ENCODE results near the gene SLC38A10. TPM values are rescaled to one million over a fixed set of nuclear protein-coding genes. Genes with fewer than 3 reads are reported as not detected.
A peak's percentile ranks its signal among the peaks of the same experiment; 100 is the strongest.

SLC38A10 gene
- total RNA-seq, 6 donors from 2014 or later = 90.6 to 208 (median 110) TPM

DNA sequence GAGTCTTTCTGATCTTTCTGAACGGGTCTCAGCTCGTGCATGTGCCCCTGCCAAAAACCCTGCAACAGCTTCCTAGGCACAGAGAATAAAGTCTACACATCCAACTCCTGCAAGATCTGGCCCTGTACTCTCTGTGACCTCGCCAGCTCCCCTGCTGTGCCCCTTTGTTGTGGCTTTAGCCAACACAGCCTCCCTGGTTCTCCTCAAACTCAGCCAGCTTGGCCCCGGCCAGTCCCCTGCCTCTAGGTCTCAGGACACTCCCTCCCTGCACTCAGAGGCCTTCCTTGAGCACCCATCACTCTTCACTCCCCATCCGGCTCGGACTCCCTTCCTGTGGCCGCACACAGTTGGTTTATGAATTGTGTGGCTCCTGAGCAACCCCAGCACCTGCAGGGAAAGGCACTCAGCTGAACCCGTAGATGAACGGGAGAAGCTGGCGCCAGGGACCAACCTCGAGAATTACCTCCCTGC is 73.7 kb downstream of the SLC38A10 start:
- TF ChIP-seq, protein P1, sequence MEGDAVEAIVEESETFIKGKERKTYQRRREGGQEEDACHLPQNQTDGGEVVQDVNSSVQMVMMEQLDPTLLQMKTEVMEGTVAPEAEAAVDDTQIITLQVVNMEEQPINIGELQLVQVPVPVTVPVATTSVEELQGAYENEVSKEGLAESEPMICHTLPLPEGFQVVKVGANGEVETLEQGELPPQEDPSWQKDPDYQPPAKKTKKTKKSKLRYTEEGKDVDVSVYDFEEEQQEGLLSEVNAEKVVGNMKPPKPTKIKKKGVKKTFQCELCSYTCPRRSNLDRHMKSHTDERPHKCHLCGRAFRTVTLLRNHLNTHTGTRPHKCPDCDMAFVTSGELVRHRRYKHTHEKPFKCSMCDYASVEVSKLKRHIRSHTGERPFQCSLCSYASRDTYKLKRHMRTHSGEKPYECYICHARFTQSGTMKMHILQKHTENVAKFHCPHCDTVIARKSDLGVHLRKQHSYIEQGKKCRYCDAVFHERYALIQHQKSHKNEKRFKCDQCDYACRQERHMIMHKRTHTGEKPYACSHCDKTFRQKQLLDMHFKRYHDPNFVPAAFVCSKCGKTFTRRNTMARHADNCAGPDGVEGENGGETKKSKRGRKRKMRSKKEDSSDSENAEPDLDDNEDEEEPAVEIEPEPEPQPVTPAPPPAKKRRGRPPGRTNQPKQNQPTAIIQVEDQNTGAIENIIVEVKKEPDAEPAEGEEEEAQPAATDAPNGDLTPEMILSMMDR (IDR thresholded peaks at IDR 0.05) = no peak
- no peak overlapping the region for H3K27ac ChIP-seq
- H3K4me3 ChIP-seq = no peak overlapping the region
- H3K4me1 ChIP-seq = peaks cover 14 to 26% (median 21%) of the 10 kb centered on the region in 4 donors
- 76 to 87% methylated on average over 11 of the region's 11 CpGs for WGBS, 2 donors
- H3K9me3 ChIP-seq = no peaks in the 10 kb centered on the region
- DNase-seq = no peak
- no peak for ATAC-seq (ENCODE audit: low FRiP score in 2 of 2)
- H3K27me3 ChIP-seq = no peaks in the 10 kb centered on the region
- H3K36me3 ChIP-seq = peaks cover 0 to 8% (median 0%) of the 10 kb centered on the region in 4 donors

DNA sequence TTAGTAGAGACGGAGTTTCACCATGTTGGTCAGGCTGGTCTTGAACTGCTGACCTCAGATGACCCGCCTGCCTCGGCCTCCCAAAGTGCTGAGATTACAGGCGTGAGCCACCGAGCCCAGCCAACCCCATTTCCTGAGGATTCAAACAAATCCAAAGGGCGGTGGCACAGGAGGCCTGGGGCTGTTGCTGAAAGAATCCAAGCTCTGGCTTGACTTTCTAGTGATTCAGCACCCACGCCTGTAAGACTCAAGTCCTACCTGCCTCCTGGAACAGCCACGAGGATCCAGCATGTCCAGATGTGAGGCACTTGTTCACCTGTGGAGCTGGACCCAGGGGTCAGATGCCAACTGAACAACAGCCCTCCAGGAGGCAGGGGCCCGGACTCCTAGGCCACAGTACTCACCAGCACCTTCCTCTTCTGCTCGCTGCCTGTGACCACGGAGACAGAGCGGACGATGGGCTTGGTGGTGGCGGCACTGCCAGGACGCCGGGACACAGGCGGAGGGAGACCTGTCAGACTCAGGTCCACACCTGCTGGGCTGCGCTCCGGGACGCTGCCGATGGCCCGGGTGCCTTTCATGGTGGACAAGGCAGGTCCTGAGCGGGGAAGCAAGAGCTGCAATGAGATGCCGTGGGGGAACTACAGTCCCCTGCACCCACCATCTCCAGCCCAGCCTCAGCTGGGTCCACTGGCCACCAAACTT is 75.5 kb downstream of the SLC38A10 start:
- no peaks in the 10 kb centered on the region for H3K27me3 ChIP-seq
- no peak for ATAC-seq (ENCODE audit: low FRiP score in 2 of 2)
- no peaks in the 10 kb centered on the region for H3K9me3 ChIP-seq
- TF ChIP-seq, protein P1 (IDR thresholded peaks at IDR 0.05) = no peak
- TF ChIP-seq POLR2A (IDR thresholded peaks at IDR 0.05) (no peak), POLR2AphosphoS5 (IDR thresholded peaks at IDR 0.05) (no peak), EP300 (IDR thresholded peaks at IDR 0.05) (no peak)
- DNase-seq = peak in 1 of 2 donors; percentile 79
- peaks cover 14 to 26% (median 21%) of the 10 kb centered on the region in 4 donors for H3K4me1 ChIP-seq
- H3K4me3 ChIP-seq = no peak overlapping the region
- peaks cover 0 to 8% (median 0%) of the 10 kb centered on the region in 4 donors for H3K36me3 ChIP-seq
- H3K27ac ChIP-seq = no peak overlapping the region
- WGBS, 2 donors = 95 to 98% methylated on average over 19 to 23 of the region's 24 CpGs

DNA sequence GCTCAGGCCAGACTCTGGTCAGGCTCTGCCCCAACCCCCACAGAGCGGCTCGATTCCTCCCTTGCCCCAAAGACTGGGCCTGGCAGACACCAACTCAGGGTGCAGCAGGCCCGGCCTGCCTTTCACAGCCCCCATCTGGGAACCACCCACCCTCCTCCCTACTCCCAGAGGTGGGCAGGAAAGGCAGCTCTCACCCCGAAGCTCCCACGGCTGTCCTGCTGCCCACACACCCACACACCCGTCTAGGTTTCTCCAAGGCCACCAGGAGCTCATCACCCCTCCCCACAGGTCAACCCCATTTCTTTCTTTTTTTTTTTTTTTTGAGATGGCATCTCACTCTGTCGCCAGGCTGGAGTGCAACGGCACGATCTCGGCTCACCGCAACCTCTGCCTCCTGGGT is 76.1 kb downstream of the SLC38A10 start:
- peaks cover 0 to 8% (median 0%) of the 10 kb centered on the region in 4 donors for H3K36me3 ChIP-seq
- WGBS, 2 donors = 97 to 98% methylated on average over 9 to 11 of the region's 11 CpGs
- H3K4me3 ChIP-seq = no peak overlapping the region
- TF ChIP-seq POLR2A (IDR thresholded peaks at IDR 0.05) (no peak), POLR2AphosphoS5 (IDR thresholded peaks at IDR 0.05) (no peak), EP300 (IDR thresholded peaks at IDR 0.05) (no peak)
- TF ChIP-seq, protein P1 (IDR thresholded peaks at IDR 0.05) = no peak
- DNase-seq (no peak), ATAC-seq (ENCODE audit: low FRiP score in 2 of 2) (no peak)
- H3K27me3 ChIP-seq = no peaks in the 10 kb centered on the region
- no peak overlapping the region for H3K27ac ChIP-seq
- H3K4me1 ChIP-seq = peaks cover 14 to 25% (median 20%) of the 10 kb centered on the region in 4 donors
- no peaks in the 10 kb centered on the region for H3K9me3 ChIP-seq

DNA sequence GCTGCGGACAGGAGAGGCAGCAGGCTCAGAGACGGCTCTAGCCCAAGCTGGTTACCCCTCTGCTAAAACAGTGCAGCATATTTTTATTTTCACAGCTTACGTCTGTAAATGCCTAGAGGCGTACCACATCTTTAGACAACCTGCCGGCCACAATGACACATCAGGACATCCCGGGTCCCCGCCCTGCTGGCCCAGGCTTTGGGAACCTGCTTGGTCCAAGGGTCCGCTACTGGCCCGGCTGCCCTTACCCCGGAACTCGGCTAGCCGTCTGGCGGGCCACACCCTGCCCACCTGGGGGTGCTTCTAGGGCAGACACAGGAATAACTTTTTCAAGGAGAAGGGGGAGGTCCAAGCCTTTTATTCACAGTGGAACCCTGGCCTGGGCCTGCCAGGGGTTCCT is 76.6 kb downstream of the SLC38A10 start:
- peaks cover 10 to 19% (median 15%) of the 10 kb centered on the region in 4 donors for H3K4me1 ChIP-seq
- no peaks in the 10 kb centered on the region for H3K27me3 ChIP-seq
- WGBS, 2 donors = 87 to 88% methylated on average over 13 of the region's 13 CpGs
- peaks cover 0 to 8% (median 0%) of the 10 kb centered on the region in 4 donors for H3K36me3 ChIP-seq
- H3K27ac ChIP-seq = no peak overlapping the region
- no peak overlapping the region for H3K4me3 ChIP-seq
- no peaks in the 10 kb centered on the region for H3K9me3 ChIP-seq
- TF ChIP-seq EP300 (IDR thresholded peaks at IDR 0.05) = no peak
- no peak for ATAC-seq (ENCODE audit: low FRiP score in 2 of 2)
- peak in 1 of 2 donors; percentile 75 for DNase-seq

DNA sequence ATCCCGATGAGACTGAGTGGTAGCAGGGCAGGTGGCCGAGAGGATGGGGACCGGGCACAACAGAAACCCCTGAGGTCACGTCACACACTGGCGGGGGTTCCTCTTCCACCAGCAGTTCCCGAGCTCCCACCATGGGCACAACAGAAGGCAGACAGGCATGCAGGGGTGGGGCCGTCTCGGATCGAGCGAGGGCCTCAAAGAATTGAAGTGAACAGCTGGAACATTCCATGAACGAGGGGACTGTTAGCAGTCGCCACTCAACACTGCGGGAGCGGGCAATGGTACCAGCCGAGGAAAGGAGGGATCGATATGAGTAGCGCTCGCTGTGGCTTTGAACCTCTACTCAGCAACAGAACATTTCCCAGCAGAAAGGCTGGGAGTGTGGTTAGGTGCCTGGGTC is 77.6 kb downstream of the SLC38A10 start:
- 92 to 94% methylated on average over 18 of the region's 18 CpGs for WGBS, 2 donors
- Histone ChIP-seq H3K4me1 (peaks cover 9 to 14% (median 11%) of the 10 kb centered on the region in 4 donors), H3K27ac (no peak overlapping the region), H3K9me3 (no peaks in the 10 kb centered on the region), H3K4me3 (no peak overlapping the region), H3K27me3 (no peaks in the 10 kb centered on the region), H3K36me3 (peaks cover 0 to 8% (median 0%) of the 10 kb centered on the region in 4 donors)
- DNase-seq (peak in 1 of 2 donors; percentile 35), ATAC-seq (ENCODE audit: low FRiP score in 2 of 2) (no peak)
- TF ChIP-seq POLR2A (IDR thresholded peaks at IDR 0.05) (no peak), EP300 (IDR thresholded peaks at IDR 0.05) (no peak), POLR2AphosphoS5 (IDR thresholded peaks at IDR 0.05) (no peak)
- TF ChIP-seq, protein P1 (IDR thresholded peaks at IDR 0.05) = no peak
